RWPE2 (cell line): Measurements from ENCODE around the gene EHD3.

Source experiments
- ATAC-seq: fragments of 200-7000 bp; cut with Tn5 transposase; 3 replicates; pipeline ENCODE4 v1.9.1; 2021; ENCODE audit warnings: low read depth
- DNase-seq: peaks from one replicate; pipeline ENCODE4 v3.0.0-alpha.2; 2020; ENCODE audit warnings: low spot score
- H3K27ac ChIP-seq: fragments of 450-650 bp; 2 replicates; pipeline ENCODE4 v1.5.1; 2017; ENCODE audit warnings: mild to moderate bottlenecking; ENCODE audit not compliant: poor library complexity, severe bottlenecking
- H3K27me3 ChIP-seq: fragments of 250-450 bp; sonication (Bioruptor Pico); 2 replicates; pipeline ENCODE4 v1.5.1; 2021; ENCODE audit warnings: mild to moderate bottlenecking, moderate library complexity; ENCODE audit not compliant: insufficient read depth, poor library complexity, severe bottlenecking
- H3K36me3 ChIP-seq: fragments of 250-450 bp; sonication (Bioruptor Pico); 2 replicates; pipeline ENCODE4 v1.5.1; 2020; ENCODE audit warnings: low read depth, mild to moderate bottlenecking, moderate library complexity
- H3K4me1 ChIP-seq: fragments of 250-450 bp; sonication (Bioruptor Pico); 2 replicates; pipeline ENCODE4 v1.5.1; 2021; ENCODE audit warnings: mild to moderate bottlenecking, moderate library complexity; ENCODE audit not compliant: insufficient read depth, poor library complexity, severe bottlenecking
- H3K4me3 ChIP-seq: fragments of 250-450 bp; sonication (Bioruptor Pico); 2 replicates; pipeline ENCODE4 v1.5.1; 2021; ENCODE audit warnings: mild to moderate bottlenecking, moderate library complexity; ENCODE audit not compliant: severe bottlenecking
- H3K9me3 ChIP-seq: fragments of 250-450 bp; sonication (Bioruptor Pico); 2 replicates; pipeline ENCODE4 v1.5.1; 2021; ENCODE audit warnings: mild to moderate bottlenecking, moderate library complexity; ENCODE audit not compliant: severe bottlenecking
- TF ChIP-seq, protein P1 (sequence below): fragments of 450-650 bp; IDR thresholded peaks from one replicate; pipeline ENCODE4 v1.5.1; 2017; ENCODE audit warnings: mild to moderate bottlenecking, moderate library complexity; ENCODE audit not compliant: poor library complexity, severe bottlenecking

The EHD3 gene

DNA sequence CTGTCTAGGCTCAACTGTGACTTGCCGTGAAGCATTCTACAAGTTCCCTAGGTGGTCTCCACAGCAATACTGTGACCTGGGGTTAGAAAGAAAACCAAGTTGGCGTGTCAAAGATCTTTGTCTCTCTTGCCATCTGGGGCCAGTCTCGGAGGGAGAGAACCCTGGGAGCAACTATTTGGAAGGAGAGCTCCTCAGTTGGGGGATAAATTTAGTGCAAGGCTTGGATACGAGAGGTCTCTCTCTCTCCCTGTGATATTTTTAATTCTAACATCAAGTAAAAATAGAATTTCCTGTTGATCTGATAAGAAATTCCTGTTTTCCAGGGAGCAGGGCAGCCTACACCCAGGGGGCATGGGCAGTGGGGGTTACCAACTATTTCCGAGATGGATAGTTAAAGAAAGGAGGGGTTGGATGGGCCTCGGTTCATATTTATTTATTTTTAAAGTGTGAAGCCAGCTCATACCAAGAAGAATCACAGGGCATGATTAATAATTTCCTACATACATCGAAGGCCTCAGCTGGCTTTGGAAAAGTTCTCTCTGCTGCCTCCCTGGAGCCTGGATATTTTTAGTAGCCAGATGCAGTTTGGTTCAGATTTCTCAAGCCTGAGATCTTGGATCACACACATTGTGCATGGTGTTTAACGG lies 62.8 kb downstream of the EHD3 start:
- Histone ChIP-seq H3K4me1 (no peaks in the 10 kb centered on the region), H3K9me3 (no peaks in the 10 kb centered on the region), H3K27me3 (no peaks in the 10 kb centered on the region), H3K36me3 (no peaks in the 10 kb centered on the region), H3K4me3 (no peak overlapping the region), H3K27ac (no peak overlapping the region)
- TF ChIP-seq, protein P1, sequence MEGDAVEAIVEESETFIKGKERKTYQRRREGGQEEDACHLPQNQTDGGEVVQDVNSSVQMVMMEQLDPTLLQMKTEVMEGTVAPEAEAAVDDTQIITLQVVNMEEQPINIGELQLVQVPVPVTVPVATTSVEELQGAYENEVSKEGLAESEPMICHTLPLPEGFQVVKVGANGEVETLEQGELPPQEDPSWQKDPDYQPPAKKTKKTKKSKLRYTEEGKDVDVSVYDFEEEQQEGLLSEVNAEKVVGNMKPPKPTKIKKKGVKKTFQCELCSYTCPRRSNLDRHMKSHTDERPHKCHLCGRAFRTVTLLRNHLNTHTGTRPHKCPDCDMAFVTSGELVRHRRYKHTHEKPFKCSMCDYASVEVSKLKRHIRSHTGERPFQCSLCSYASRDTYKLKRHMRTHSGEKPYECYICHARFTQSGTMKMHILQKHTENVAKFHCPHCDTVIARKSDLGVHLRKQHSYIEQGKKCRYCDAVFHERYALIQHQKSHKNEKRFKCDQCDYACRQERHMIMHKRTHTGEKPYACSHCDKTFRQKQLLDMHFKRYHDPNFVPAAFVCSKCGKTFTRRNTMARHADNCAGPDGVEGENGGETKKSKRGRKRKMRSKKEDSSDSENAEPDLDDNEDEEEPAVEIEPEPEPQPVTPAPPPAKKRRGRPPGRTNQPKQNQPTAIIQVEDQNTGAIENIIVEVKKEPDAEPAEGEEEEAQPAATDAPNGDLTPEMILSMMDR: no peak
- ATAC-seq (no peak), DNase-seq (no peak)

DNA sequence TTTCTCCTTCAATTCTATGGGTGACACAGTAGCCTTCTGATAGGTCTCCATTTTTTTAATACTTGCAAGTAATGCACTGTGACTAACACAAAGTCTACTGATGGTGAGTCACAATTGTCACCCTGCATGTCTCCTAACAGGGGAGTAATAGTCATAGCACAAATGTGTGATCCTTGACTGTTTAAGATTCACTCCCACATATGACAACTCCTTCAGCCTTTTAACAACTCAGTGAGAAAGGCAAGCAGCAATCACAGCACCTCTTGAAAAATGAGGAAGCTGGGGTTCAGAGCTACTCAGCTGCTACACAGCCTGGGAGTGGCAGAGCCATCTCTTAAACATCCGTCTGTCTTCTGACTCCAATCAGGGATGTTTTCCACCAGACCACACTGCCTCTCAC lies 63.8 kb downstream of the EHD3 start:
- Histone ChIP-seq H3K36me3 (no peaks in the 10 kb centered on the region), H3K27ac (no peak overlapping the region), H3K4me1 (no peaks in the 10 kb centered on the region), H3K4me3 (no peak overlapping the region), H3K9me3 (no peaks in the 10 kb centered on the region), H3K27me3 (no peaks in the 10 kb centered on the region)
- ATAC-seq: peak; percentile 10; the same call in 1 of the 3 replicates
- TF ChIP-seq, protein P1: no peak
- DNase-seq: no peak

DNA sequence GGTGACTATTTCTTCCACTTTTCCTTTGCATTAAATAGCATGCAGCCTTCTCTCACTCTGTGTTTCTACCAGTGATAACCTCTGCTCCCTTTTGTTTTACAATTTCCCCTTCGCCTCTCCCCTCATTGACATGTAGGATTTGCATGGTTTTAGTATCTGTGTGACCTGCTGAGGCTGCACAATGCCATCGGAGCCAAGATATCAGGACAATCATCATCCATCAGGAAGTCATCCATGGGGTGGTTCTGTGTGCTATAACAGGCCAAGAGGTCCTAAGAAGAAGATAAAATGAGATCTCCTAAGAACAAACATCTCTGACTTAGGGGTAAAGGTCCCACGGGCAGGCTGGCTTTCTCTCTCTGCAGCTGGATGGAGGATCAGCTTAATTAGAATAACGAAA lies 65.6 kb downstream of the EHD3 start:
- no peak overlapping the region for H3K4me3 ChIP-seq
- no peak for DNase-seq
- no peak overlapping the region for H3K27ac ChIP-seq
- H3K9me3 ChIP-seq: no peaks in the 10 kb centered on the region
- TF ChIP-seq, protein P1: no peak
- no peaks in the 10 kb centered on the region for H3K27me3 ChIP-seq
- no peaks in the 10 kb centered on the region for H3K36me3 ChIP-seq
- ATAC-seq: no peak
- H3K4me1 ChIP-seq: no peaks in the 10 kb centered on the region

DNA sequence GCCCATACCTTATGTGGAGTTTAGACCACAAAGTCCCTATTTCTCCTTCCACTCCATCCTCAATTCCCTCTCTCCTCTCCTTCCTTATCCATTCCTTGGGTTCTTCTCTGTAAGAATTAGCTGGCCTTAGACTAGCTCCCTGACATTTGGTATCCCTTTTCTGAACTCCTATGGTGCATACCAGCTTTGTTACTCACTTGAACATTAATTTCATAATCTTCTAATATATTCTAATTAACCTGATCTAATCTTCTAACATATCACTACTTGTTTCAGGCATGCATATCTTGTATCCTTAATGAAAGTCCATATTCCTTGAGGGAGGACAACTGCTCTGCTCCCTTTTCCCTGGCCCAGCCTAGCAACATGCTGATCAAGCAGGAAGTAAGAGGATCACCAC lies 66.4 kb downstream of the EHD3 start:
- DNase-seq: no peak
- ATAC-seq: no peak
- no peak overlapping the region for H3K27ac ChIP-seq
- no peaks in the 10 kb centered on the region for H3K36me3 ChIP-seq
- H3K4me3 ChIP-seq: no peak overlapping the region
- no peaks in the 10 kb centered on the region for H3K9me3 ChIP-seq
- TF ChIP-seq, protein P1: no peak
- no peaks in the 10 kb centered on the region for H3K27me3 ChIP-seq
- no peaks in the 10 kb centered on the region for H3K4me1 ChIP-seq

DNA sequence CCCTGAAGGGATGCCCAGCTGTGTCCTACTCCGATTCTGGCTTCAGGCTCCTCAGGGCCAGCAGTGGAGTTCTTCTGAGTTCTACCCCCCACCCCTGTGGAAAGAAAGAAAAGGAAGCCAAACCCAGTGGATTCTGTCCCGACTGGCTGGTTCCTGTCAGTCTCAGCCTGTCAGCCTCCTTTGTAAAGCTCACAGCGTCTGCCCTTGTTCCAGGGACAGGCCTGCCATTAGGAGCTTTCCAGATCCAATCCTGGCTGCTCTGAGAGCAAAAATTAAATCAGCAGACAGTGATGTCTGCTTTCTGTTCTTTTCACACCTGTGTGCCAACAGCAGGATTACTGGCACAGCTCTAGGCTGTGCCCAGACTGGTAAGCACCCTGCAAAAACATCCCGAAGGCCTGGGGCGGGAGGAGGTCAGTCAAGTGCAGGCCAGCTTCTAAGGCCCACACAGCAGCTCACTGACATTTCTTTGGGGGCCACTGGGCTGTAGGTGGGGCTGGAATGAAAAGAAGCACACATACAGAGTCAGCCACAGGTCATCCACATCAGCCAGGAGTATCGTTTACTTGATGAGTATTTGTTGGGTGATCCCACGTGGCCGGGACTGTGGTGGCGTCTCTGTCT lies 69.1 kb downstream of the EHD3 start:
- TF ChIP-seq, protein P1: no peak
- Histone ChIP-seq H3K27me3 (no peaks in the 10 kb centered on the region), H3K4me1 (no peaks in the 10 kb centered on the region), H3K27ac (no peak overlapping the region), H3K36me3 (no peaks in the 10 kb centered on the region), H3K4me3 (no peak overlapping the region), H3K9me3 (no peaks in the 10 kb centered on the region)
- no peak for ATAC-seq
- DNase-seq: no peak
